AG04450 (cell line): ENCODE data around the gene BCL2L14. TPM values are rescaled to one million over a fixed set of nuclear protein-coding genes. Genes with fewer than 3 reads are reported as not detected.

Experiments
- CTCF ChIA-PET: fragments of 300-600, 350-600 bp; formaldehyde crosslinking; extraction: SDS; loops from one replicate; lab custom pipeline; 2022; ENCODE audit warnings: antibody characterized with exemption, inconsistent platforms; lab: Charles Lee
- POLR2A ChIA-PET: fragments of 350-600 bp; formaldehyde crosslinking; extraction: SDS; loops from one replicate; lab custom pipeline; 2021; ENCODE audit warnings: antibody characterized with exemption, inconsistent platforms; lab: Yijun Ruan, JAX
- DNase-seq: peaks from one replicate; pipeline ENCODE4 v3.0.0-alpha.2; 2011; ENCODE audit warnings: low read depth, low spot score
- H3K27ac ChIP-seq: one replicate; pipeline ENCODE4 v1.5.1; 2012; ENCODE audit warnings: low read depth, low read length, control low read depth
- H3K27me3 ChIP-seq: one replicate; pipeline ENCODE4 v1.6.0; 2012; ENCODE audit warnings: low read length; ENCODE audit not compliant: control insufficient read depth, insufficient read depth
- H3K4me3 ChIP-seq: 2 replicates; pipeline ENCODE4 v1.5.1; 2011; ENCODE audit warnings: mild to moderate bottlenecking, low read depth, low read length, control low read depth
- H3K9me3 ChIP-seq: 2 replicates; pipeline ENCODE4 v1.5.1; 2012; ENCODE audit warnings: low read length; ENCODE audit not compliant: control insufficient read depth, insufficient read depth
- CTCF ChIP-seq: IDR thresholded peaks from 2 replicates; pipeline ENCODE4 v1.5.1; 2011; ENCODE audit warnings: low read depth, low read length, control low read depth, inconsistent platforms
- polyA plus RNA-seq: library from polyadenylated mRNA; depleted of rRNA; stranded (reverse); fragments of >200 nt; gene quantifications from 2 replicates; pipeline ENCODE4 v1.2.3, GENCODE V29; 2011

Gene BCL2L14
- polyA plus RNA-seq, 1 experiment: not detected

- ChIA-PET POLR2A (interaction anchor here (0.6 kb wide), 1 partner anchor 310 kb away, joined by 8 read pairs; no protein-coding TSS in a partner anchor), CTCF (no interaction called here)
- Histone ChIP-seq H3K27ac (no peak overlapping the region), H3K4me3 (no peak overlapping the region), H3K9me3 (peaks cover 4% of the 10 kb centered on the region; the same call in 1 of the 2 replicates), H3K27me3 (peaks cover 25% of the 10 kb centered on the region)
- DNase-seq: no peak
- no peak for TF ChIP-seq CTCF
These were observed 44.8 kb upstream of the BCL2L14 start for GRCh38 chr12:12025799-12026386.

- ChIA-PET CTCF (interaction anchor here (1.5 kb wide), 1 partner anchor 447 kb away, joined by 5 read pairs; no protein-coding TSS in a partner anchor), POLR2A (no interaction called here)
- Histone ChIP-seq H3K9me3 (peaks cover 4% of the 10 kb centered on the region; the same call in 1 of the 2 replicates), H3K4me3 (no peak overlapping the region), H3K27me3 (peaks cover 14% of the 10 kb centered on the region), H3K27ac (no peak overlapping the region)
- TF ChIP-seq CTCF: no peak
- no peak for DNase-seq
These were observed 41.9 kb upstream of the BCL2L14 start for GRCh38 chr12:12028668-12029402.

GRCh38 chr12:12029653-12030052 lies 41.1 kb upstream of the BCL2L14 start:
- Histone ChIP-seq H3K9me3 (peaks cover 4% of the 10 kb centered on the region; the same call in 1 of the 2 replicates), H3K27ac (no peak overlapping the region), H3K4me3 (no peak overlapping the region), H3K27me3 (peaks cover 11% of the 10 kb centered on the region)
- ChIA-PET POLR2A (no interaction called here), CTCF (no interaction called here)
- TF ChIP-seq CTCF: no peak
- DNase-seq: no peak

- H3K9me3 ChIP-seq: no peaks in the 10 kb centered on the region
- CTCF ChIA-PET: interaction anchor here (0.5 to 11.0 kb wide), 53 partner anchors 10 to 671 kb away, joined by 3 to 296 read pairs (median 4); partner anchors contain the start of gene ETV6
- H3K4me3 ChIP-seq: no peak overlapping the region
- no peak for DNase-seq
- H3K27ac ChIP-seq: no peak overlapping the region
- POLR2A ChIA-PET: interaction anchor here (0.9 to 1.3 kb wide), 3 partner anchors 234 to 452 kb away, joined by 3 to 4 read pairs (median 4); partner anchors contain the start of genes ETV6 and LRP6
- no peak for TF ChIP-seq CTCF
- peaks cover 4% of the 10 kb centered on the region for H3K27me3 ChIP-seq
These were observed 38.4 kb upstream of the BCL2L14 start for GRCh38 chr12:12032260-12032791.
